GM21529 (cell line): ENCODE data around the gene PITX1.
"Not testable (repeated sequence)": the region's sequence is repeated elsewhere in the genome, so short reads cannot be mapped to it uniquely, and the experiment has no call there.

ENCODE experiments used
- ATAC-seq: cut with Tn5 transposase; IDR thresholded peaks from one replicate; pipeline ENCODE4 v1.9.1; 2021; ENCODE audit not compliant: unreplicated experiment

PITX1 gene

GRCh38 chr5:135033901-135034235 is at the start of gene PITX1:
Gene PITX1 (minus strand): TSS chr5:135034228. CDS start chr5:135033881, 347 bp downstream.
- ATAC-seq = no peak

GRCh38 chr5:135083334-135083733 is 49.3 kb upstream of the PITX1 start:
- ATAC-seq = not testable (repeated sequence)

GRCh38 chr5:135081240-135081639 is 47.2 kb upstream of the PITX1 start:
- ATAC-seq = no peak

GRCh38 chr5:135079760-135080159 is 45.7 kb upstream of the PITX1 start:
- ATAC-seq = no peak

GRCh38 chr5:135079099-135079681 is 45.2 kb upstream of the PITX1 start:
- no peak for ATAC-seq

GRCh38 chr5:135076801-135077200 is 42.8 kb upstream of the PITX1 start:
- ATAC-seq = no peak

GRCh38 chr5:135076051-135076491 is 42.0 kb upstream of the PITX1 start:
- ATAC-seq = no peak

- ATAC-seq = no peak
Observed at GRCh38 chr5:135075621-135076020, 41.6 kb upstream of the PITX1 start.

- ATAC-seq = no peak
Observed at GRCh38 chr5:135073761-135074345, 39.8 kb upstream of the PITX1 start.

- ATAC-seq = no peak
Observed at GRCh38 chr5:135072387-135073281, 38.6 kb upstream of the PITX1 start.

- no peak for ATAC-seq
Observed at GRCh38 chr5:135071311-135071710, 37.3 kb upstream of the PITX1 start.

GRCh38 chr5:135069895-135070657 is 36.0 kb upstream of the PITX1 start:
- no peak for ATAC-seq

- ATAC-seq = no peak
Observed at GRCh38 chr5:135069016-135069770, 35.2 kb upstream of the PITX1 start.

- ATAC-seq = no peak
Observed at GRCh38 chr5:135067587-135067986, 33.6 kb upstream of the PITX1 start.

GRCh38 chr5:135066781-135067180 is 32.8 kb upstream of the PITX1 start:
- ATAC-seq = no peak

- no peak for ATAC-seq
Observed at GRCh38 chr5:135065306-135066265, 31.6 kb upstream of the PITX1 start.

GRCh38 chr5:135064235-135064570 is 30.2 kb upstream of the PITX1 start:
- ATAC-seq = no peak

- ATAC-seq = no peak
Observed at GRCh38 chr5:135063511-135064234, 29.6 kb upstream of the PITX1 start.

- ATAC-seq = no peak
Observed at GRCh38 chr5:135063056-135063445, 29.0 kb upstream of the PITX1 start.
